HG02678 (cell line): ENCODE results near the gene MED25.

Experiments used
- ATAC-seq: cut with Tn5 transposase; IDR thresholded peaks from one replicate; pipeline ENCODE4 v1.9.1; 2021; ENCODE audit warnings: mild to moderate bottlenecking, moderate library complexity; ENCODE audit not compliant: unreplicated experiment

The MED25 gene

DNA sequence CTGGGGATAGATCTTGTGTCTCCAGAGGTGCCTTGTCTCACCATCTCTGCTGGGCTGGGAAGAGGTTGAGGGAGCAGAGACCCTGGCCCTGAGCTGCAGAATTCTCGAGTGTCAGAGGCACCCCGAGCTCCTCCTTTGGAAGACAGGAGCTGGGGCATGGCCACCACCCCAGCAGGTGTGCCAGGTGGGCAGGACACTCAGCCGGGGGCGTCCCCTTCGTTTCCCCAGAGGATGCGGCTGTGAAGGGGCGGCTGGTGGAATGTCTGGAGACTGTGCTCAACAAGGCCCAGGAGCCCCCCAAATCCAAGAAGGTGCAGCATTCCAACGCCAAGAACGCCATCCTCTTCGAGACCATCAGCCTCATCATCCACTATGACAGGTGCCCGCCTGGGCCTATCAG, 19.5 kb upstream of the MED25 start:
- ATAC-seq: no peak

DNA sequence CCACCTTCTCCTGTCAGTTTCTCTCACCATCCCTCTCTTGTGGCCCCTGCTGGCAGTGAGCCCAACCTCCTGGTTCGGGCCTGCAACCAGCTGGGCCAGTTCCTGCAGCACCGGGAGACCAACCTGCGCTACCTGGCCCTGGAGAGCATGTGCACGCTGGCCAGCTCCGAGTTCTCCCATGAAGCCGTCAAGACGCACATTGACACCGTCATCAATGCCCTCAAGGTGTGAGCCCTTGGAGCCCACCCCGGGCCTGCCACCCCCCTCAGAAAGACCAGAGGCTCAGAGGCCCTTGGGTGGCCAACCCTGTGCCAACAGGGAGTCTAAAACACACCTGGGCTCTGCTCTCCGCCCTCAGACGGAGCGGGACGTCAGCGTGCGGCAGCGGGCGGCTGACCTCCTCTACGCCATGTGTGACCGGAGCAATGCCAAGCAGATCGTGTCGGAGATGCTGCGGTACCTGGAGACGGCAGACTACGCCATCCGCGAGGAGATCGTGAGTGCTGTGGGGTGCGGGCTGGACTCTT, 18.8 kb upstream of the MED25 start:
- no peak for ATAC-seq

DNA sequence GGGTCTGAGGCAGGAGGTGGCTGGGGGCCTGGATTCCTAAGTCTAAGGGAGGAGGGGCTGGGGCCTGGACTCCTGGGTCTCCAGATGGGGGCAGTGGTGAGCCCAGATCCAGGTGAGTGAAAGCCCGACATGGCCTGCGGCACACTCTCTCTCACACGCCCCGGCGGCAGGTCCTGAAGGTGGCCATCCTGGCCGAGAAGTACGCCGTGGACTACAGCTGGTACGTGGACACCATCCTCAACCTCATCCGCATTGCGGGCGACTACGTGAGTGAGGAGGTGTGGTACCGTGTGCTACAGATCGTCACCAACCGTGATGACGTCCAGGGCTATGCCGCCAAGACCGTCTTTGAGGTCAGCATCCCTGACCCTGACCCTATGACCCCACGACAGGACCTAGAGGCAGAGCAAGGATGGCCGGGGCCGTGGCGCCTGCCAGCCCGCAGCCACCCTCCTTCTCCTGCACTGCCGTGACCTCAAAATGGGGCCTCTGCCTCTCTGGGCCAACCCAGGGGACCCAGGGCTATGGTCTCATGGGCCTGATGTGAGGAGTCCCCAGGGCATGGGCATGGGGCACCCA, 18.2 kb upstream of the MED25 start:
- no peak for ATAC-seq

DNA sequence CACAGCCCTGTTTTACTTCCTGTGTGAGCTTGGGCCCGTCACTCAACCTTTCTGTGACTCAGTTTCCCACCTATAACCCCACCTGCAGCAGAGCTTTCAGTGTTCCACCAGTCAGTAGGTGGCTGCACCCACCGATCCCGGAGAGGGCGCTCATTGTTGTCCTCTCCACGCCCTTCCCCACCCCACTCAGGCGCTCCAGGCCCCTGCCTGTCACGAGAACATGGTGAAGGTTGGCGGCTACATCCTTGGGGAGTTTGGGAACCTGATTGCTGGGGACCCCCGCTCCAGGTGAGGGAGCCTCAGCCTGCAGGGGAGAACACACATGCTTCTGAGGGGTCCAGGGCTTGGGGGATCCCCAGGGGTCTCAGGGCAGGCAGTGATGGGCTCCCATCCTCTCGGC, 17.3 kb upstream of the MED25 start:
- no peak for ATAC-seq

DNA sequence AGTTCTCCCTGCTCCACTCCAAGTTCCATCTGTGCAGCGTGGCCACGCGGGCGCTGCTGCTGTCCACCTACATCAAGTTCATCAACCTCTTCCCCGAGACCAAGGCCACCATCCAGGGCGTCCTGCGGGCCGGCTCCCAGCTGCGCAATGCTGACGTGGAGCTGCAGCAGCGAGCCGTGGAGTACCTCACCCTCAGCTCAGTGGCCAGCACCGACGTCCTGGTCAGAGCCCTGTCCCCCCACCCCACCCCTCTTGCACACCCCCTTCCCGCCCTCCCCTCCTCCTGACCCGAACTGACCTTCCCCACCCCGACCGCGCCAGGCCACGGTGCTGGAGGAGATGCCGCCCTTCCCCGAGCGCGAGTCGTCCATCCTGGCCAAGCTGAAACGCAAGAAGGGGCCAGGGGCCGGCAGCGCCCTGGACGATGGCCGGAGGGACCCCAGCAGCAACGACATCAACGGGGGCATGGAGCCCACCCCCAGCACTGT, 16.6 kb upstream of the MED25 start:
- no peak for ATAC-seq

DNA sequence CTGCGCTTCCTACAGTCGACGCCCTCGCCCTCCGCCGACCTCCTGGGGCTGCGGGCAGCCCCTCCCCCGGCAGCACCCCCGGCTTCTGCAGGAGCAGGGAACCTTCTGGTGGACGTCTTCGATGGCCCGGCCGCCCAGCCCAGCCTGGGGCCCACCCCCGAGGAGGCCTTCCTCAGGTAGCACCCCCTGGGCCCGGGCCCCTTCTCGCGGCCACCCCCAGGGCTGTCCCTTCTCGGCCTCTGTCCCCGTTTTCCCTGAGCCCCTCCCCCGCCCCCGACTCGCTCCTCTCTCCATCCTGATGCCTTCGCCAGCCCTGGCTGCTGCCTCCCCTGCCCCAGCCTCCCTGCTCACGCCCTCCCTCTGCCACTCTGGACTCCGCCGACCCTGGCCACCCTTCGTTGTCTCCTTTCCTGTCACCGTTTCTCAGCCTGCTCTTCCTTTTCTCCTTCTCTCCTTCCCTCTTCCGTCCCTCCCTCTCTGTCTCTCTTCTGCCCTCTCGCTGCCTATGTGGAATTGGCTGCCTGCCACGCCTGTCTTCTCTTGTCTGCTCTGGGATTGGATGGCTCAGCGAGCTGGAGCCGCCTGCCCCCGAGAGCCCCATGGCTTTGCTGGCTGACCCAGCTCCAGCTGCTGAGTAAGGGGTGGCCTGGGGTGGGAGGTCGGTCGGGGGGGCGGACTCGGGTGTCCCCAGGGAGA, 16.0 kb upstream of the MED25 start:
- ATAC-seq: no peak

DNA sequence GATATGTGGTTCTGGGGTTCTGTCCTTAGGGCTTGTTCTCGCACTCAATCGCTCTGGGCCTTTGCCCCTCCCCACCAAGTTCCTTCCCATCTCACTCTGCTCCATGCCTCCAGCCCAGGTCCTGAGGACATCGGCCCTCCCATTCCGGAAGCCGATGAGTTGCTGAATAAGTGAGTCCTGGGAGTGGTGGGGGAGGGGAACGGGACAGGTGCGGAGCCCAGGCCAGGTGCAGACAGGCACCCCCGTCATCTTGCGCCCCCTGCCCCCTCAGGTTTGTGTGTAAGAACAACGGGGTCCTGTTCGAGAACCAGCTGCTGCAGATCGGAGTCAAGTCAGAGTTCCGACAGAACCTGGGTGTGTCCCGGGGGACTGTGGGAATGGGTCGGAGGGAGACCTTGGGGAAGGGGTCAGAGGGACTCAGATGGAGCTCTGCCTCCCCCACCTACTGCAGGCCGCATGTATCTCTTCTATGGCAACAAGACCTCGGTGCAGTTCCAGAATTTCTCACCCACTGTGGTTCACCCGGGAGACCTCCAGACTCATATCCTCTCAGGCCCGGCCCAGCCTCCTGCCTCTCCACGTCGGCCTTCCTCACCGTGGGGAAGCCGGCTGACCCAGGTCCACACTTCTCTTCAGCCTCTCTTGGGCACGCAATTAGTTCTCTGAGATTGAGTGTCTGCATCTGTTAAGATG, 15.1 kb upstream of the MED25 start:
- no peak for ATAC-seq

DNA sequence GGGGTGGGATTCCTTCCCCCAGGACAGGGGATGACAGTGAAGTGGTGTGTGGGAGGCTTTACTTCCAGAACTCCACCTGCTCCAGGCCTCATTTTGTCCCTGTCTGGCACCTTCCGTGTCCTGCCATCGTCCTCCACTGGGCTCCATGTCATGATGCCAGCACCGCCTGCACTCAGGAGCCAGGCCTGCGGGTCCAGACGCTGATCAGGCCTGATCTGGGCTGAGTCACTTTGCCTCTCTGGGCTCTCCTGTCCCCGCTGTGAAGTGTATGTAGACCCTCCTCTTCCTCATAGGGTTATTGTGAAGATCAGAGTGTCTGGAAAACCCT, 14.6 kb upstream of the MED25 start:
- no peak for ATAC-seq

DNA sequence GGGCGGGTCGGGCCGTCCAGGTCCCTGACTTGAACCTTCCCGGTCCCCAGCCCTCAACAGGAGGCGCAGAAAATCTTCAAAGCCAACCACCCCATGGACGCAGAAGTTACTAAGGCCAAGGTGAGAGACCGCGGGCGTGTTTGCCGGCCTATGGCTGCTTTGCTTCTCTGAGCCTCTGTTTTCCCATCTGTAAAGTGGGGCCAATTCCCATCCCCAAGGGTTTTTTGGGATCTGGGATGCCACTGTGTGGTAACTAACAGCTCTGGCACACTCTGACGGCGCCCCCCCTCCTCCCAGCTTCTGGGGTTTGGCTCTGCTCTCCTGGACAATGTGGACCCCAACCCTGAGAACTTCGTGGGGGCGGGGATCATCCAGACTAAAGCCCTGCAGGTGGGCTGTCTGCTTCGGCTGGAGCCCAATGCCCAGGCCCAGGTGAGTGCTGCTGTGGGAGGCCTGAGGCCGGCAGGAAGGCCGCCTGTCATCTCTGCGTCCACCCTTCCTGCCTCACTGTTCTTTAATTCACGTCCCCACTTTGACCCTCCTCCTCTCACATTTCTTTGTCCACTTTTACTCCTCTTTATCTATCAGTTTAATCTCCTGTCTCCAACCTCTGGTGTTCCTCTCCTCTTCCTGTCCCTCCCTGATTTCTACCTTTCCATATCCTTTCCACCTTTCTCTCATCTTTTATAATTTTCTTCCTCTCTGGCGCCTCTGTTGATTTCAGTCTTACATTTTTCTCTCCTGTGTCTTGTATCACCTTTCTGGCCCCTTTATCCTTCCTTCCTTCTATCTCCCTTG, 12.1 kb upstream of the MED25 start:
- ATAC-seq: no peak

DNA sequence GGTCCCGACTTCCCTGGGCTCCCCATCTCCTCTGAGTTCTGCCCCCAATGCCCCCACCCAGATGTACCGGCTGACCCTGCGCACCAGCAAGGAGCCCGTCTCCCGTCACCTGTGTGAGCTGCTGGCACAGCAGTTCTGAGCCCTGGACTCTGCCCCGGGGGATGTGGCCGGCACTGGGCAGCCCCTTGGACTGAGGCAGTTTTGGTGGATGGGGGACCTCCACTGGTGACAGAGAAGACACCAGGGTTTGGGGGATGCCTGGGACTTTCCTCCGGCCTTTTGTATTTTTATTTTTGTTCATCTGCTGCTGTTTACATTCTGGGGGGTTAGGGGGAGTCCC, 11.5 kb upstream of the MED25 start:
- ATAC-seq: no peak

DNA sequence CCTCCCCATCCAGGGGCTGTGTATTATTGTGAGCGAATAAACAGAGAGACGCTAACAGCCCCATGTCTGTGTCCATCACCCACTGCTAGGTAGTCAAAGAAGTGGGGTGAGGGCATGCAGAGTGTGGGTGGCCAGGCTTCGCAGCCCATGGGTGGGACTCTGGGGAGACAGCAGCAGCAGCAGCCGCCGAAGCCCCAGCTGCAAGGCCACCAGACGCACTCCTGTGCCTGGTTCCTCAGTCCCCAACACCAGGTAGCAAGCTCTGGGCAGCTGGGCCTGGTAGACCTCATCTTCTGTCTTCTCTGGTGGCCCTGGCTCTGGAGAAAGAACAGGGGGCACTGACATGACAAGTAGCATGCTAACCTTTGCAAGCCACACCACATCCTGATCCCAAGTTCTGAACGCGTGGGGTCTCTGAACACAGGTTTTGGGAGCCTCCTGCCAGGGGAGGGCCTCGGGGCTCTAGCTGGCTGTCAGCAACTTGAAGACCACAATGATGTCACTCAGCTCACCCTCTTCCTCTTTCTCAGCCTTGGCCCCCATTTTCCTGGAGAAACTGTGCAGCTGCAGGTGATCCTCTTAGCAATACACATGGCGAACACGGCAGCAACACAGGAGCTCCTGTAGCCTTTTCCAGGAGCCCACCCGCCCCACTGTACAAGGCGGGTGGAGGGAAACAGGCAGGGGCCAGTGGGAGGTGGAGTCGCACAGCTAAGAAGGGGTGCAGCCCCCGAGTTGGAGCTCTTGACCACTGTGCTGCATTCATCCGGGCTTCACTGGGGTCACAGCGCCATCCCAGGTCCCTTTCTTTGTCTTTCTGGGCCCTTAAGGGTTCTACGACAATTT, 10.8 kb upstream of the MED25 start:
- ATAC-seq: no peak

DNA sequence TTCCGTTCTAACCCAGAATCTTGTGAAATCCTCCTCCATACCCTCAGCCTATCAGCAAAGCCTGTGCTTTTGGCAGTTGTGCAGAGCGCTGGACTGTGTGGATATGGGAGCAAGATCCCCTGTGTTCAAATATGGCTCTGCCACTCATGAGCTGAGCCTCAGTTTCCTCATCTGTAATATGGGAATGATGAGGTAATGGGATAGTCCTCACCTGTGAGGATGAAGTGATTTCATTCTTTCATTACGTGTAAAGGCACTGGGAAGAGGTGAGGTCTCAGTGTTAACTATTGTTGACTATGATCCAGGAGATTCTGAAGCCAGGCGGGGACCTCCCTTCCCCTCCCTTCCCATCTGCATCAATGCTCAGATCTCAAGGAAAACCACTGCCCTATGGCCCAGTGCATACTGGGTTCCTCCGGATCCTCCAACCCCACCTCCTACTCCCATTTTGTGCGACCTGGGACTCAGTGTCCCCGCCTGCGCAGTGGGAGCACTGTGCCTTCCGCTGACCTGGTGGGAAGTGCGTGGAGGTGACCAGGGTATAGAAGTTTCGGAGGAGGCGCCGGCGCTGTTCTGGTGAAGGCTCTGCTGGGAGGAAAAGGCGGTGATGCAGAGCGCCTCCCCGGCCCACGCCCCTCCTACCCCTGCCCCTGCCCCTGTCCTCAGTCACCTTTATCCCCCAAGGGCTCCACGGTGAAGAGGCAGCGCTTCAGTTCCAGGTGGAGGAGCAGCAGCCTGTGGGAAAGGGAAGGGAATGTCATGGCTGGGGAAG, 10.0 kb upstream of the MED25 start:
- no peak for ATAC-seq

DNA sequence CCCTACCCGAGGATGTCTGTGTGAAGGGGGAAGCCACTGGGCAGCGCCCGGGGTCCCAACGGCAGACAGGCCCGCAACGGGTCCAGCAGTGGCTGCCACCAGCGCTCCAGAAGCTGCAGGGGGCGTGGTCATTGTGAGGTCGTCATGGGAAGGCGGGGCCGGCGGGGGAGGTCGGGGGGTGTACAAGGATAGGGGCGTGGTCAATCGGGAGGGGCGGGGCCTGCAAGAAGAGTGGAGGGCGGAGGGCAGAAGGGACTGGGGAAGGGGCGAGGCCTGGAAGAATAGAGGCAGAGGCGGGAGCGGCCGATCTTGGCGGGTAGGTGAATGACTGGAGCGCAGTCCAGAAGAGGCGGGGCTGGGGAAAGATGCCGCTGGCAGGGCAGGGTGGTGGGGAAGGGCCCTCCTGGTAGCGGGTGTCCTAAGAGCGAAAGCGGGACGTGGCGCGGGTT, 9.4 kb upstream of the MED25 start:
- ATAC-seq: no peak

DNA sequence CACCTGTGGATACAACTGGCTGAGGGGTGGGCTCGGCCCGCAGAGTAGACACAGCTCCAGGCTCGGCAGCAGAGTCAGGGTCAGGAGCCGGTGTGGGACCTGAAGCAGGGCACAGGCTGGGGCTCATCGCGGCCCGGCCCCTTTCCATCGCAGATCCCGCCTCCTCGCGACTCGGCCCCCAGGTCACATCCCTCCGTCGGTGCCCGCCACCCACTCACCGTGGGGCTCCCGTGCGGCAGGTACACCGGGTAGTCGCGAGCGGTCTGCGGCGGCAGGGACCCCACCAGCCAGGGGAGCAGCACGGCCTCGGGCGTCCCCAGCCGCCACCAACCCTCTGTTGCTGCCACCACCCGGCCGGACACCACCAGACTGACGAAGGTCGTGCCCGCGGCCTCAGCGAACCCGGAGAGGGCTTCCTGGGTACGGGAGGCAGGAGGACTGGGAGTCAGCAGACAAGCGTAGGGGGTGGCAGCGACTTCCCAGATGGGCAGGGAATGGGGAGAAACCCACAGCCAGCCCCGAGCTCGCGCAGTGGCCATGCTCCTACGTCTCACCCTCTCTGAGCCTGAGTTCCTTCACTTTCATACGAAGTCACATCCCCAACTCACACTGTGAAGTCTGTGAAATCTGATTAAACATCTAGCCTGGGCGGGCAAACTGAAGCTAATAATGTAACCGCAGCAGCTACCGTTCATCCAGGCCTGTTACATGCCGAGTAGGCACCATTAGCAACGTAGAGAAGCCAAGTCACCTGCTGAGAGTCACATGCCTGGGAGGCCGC, 8.7 kb upstream of the MED25 start:
- ATAC-seq: no peak

DNA sequence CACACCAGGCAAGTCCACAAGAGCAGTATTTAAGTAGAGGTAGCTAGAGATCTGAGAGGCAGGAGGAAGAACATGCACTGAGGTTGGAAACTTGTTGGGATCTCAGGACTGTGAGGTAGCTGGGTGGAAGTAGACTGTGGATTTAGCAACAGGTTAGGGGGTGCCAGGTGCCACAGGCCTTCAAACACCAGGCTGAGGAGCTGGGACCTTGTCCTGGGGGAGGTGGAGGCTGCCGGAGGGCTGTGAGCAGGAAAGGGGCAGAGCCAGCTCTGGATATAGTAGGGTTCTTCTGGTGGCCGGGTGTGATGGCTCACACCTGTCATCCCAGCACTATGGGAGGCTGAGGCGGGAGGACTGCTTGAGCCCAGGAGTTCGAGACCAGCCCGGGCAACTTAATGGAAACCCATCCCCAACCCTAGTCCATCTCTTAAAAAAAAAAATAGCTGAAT, 8.1 kb upstream of the MED25 start:
- no peak for ATAC-seq

DNA sequence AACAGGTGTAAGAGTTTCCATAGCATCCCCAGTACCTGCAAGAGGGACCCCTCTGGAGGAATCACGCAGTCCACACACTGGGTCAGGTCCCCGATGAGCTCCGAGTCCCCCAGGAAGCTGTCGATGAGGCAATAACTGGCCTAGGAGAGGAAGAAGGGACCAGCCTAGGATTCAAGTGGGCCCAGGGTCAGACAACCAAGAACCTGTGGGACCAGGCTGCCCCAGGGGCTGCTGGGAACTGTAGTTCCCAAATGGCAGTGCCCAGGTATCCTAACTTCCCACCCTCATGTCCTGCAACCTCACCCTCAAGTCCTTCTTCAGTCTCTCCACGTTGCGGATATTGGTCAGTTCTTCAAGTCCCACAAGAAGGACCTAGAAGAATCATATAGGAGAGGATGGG, 6.8 kb upstream of the MED25 start:
- ATAC-seq: no peak

DNA sequence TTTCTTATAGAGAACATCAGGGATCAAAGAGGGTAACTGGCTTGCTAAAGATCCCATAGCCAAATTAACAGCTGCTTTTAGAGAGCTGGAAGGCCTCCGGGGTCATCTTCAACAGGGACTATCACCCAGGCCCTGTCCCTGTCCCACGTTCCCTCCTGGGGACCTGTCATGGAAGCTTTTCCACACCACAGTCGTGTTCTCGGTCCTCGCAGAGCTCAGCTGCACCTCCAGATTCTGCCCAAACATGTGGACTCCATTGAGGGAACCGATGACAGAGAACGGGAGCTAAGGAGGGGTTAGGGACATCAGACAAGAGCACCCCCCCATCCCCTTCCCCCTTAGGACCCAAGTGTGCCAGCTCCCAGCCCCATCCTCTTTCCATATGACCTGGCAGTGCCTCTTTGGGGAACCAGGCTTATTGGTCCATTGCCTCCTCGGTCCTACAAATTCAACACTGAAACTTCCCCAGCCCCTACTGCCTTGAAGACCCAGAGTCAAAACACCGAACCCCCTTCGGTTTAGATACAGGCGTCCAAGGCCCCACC, 5.6 kb upstream of the MED25 start:
- no peak for ATAC-seq

DNA sequence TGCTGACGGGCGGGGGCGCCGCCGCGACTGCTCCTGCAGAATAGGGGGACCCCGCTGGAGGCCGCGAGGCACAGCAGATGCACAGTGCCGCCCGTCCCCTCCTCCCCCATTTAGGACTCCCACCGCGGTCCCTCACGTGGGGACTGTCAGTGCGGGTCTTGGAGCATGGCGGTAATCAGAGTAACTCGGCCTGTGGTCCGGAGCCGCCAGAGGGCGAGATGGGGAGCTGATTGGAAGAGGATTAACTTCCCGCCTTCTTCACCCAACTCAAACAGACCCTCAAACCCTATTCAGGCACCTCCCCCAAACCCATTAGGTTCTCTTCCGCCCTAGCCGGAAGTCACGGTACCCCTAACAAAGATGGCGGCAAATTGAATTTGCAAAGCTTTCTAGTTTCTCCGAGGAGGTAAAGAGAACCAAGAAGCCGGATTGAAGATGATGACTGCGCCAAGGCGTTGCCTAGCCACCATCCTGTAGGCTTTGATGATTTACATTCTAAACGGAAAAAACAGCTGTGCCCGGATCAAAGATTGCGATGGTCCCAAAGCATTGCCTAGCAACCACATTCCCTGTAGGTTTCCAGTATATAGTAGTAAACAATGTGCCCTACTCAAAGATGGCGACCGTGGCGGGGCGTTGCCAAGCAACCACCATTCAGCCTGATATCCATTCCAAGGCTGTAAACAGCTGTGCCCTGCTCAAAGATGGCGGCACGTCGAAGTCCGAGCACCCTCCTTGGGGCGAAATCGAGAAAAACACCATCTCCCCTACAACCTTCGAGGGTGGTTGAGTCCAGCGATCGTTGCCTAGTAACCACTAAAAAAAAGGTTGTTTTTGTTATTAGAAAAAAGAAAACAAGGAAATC, 4.9 kb upstream of the MED25 start, which contains the start of gene FUZ:
TSS of gene FUZ (minus strand) at position 296 of the 865 bp plus-strand sequence. CDS start at position 110, 186 bp downstream.
- peak; percentile 56 for ATAC-seq
